Neural cell (in vitro differentiated cells): ENCODE measurements around the gene UMOD. TPM values are rescaled to one million over a fixed set of nuclear protein-coding genes. Genes with fewer than 3 reads are reported as not detected.

Experiments used
- H2AFZ ChIP-seq: fragments of 200-600, 300-800 bp; sonication (generic), shearing (Covaris generic); 2 replicates; pipeline ENCODE4 v1.6.0; 2014; ENCODE audit warnings: low read depth, mild to moderate bottlenecking, antibody characterized with exemption, low read length, moderate library complexity
- H3F3A ChIP-seq: fragments of 200-600 bp; shearing (Covaris generic); 2 replicates; pipeline ENCODE4 v1.6.1; 2016; ENCODE audit warnings: mild to moderate bottlenecking, moderate library complexity, mixed read lengths, antibody characterized with exemption, low read length; ENCODE audit not compliant: insufficient read depth, poor library complexity, severe bottlenecking
- H3K27ac ChIP-seq: fragments of 200-600, 300-800 bp; sonication (generic), shearing (Covaris generic); 2 replicates; pipeline ENCODE4 v1.5.1; 2014; ENCODE audit warnings: mild to moderate bottlenecking, low read length, moderate library complexity
- H3K27me3 ChIP-seq: fragments of 300-800, 200-600 bp; sonication (generic), shearing (Covaris generic); 2 replicates; pipeline ENCODE4 v1.6.0; 2014; ENCODE audit warnings: mild to moderate bottlenecking, low read depth, low read length, moderate library complexity; ENCODE audit not compliant: insufficient read depth
- H3K36me3 ChIP-seq: fragments of 300-800, 200-600 bp; sonication (generic), shearing (Covaris generic); 2 replicates; pipeline ENCODE4 v1.5.1; 2014; ENCODE audit warnings: mild to moderate bottlenecking, antibody characterized with exemption, low read length, moderate library complexity; ENCODE audit not compliant: insufficient read depth
- H3K4me2 ChIP-seq: fragments of 300-800, 200-600 bp; sonication (generic), shearing (Covaris generic); 2 replicates; pipeline ENCODE4 v1.6.0; 2014; ENCODE audit warnings: mild to moderate bottlenecking, low read length
- H3K4me3 ChIP-seq: fragments of 300-800, 200-600 bp; sonication (generic), shearing (Covaris generic); 2 replicates; pipeline ENCODE4 v1.5.1; 2014; ENCODE audit warnings: mild to moderate bottlenecking, low read length, moderate library complexity
- H3K79me2 ChIP-seq: fragments of 200-600 bp; shearing (Covaris generic); replicated peaks from 2 replicates; pipeline ENCODE4 v1.6.0; 2014; ENCODE audit warnings: mild to moderate bottlenecking, low read length, moderate library complexity; ENCODE audit not compliant: insufficient read depth
- H3K9ac ChIP-seq: fragments of 300-800, 200-600 bp; sonication (generic), shearing (Covaris generic); 2 replicates; pipeline ENCODE4 v1.6.1; 2016; ENCODE audit warnings: mild to moderate bottlenecking, low read length, mixed read lengths
- H3K9me2 ChIP-seq: fragments of 200-600 bp; shearing (Covaris generic); 2 replicates; pipeline ENCODE4 v1.6.1; 2016; ENCODE audit warnings: mild to moderate bottlenecking, low read length, mixed read lengths; ENCODE audit not compliant: insufficient read depth
- H3K9me3 ChIP-seq: fragments of 200-600, 300-800 bp; sonication (generic), shearing (Covaris generic); 2 replicates; pipeline ENCODE4 v1.6.1; 2016; ENCODE audit warnings: mild to moderate bottlenecking, mixed run types, low read length, moderate library complexity, mixed read lengths
- H4K20me1 ChIP-seq: fragments of 200-600 bp; shearing (Covaris generic); 2 replicates; pipeline ENCODE4 v1.6.1; 2016; ENCODE audit warnings: mild to moderate bottlenecking, mixed run types; ENCODE audit not compliant: insufficient read depth
- CTCF ChIP-seq: fragments of 450-650 bp; IDR thresholded peaks from 2 replicates; pipeline ENCODE4 v1.5.1; 2014; ENCODE audit warnings: antibody characterized with exemption, mild to moderate bottlenecking, moderate library complexity; ENCODE audit not compliant: poor library complexity, severe bottlenecking
- EP300 ChIP-seq: fragments of 450-650 bp; conservative IDR thresholded peaks from 2 replicates; pipeline ENCODE4 v1.6.1; 2014; ENCODE audit warnings: antibody characterized with exemption, mild to moderate bottlenecking, moderate library complexity; ENCODE audit not compliant: poor library complexity, severe bottlenecking
- EZH2 ChIP-seq: fragments of 200-600, 300-800 bp; shearing (Covaris generic), sonication (generic); IDR thresholded peaks from 2 replicates; pipeline ENCODE4 v1.6.1; 2014; ENCODE audit warnings: antibody characterized with exemption, low read length, borderline replicate concordance, mild to moderate bottlenecking; ENCODE audit not compliant: insufficient read depth, poor library complexity, severe bottlenecking
- MXI1 ChIP-seq: fragments of 450-650 bp; conservative IDR thresholded peaks from 2 replicates; pipeline ENCODE4 v1.6.1; 2014; ENCODE audit warnings: antibody characterized with exemption, mild to moderate bottlenecking; ENCODE audit not compliant: poor library complexity, severe bottlenecking
- POLR2AphosphoS5 ChIP-seq: IDR thresholded peaks from 2 replicates; pipeline ENCODE4 v1.6.1; 2012
- RAD21 ChIP-seq: fragments of 450-650 bp; conservative IDR thresholded peaks from 2 replicates; pipeline ENCODE4 v1.6.1; 2014; ENCODE audit warnings: antibody characterized with exemption, mild to moderate bottlenecking, moderate library complexity
- SMC3 ChIP-seq: fragments of 450-650 bp; conservative IDR thresholded peaks from 2 replicates; pipeline ENCODE4 v1.6.1; 2014; ENCODE audit warnings: antibody characterized with exemption, mild to moderate bottlenecking, moderate library complexity; ENCODE audit not compliant: poor library complexity
- TAF1 ChIP-seq: IDR thresholded peaks from 2 replicates; pipeline ENCODE4 v1.6.1; 2012; ENCODE audit warnings: low read depth
- polyA plus RNA-seq: library from polyadenylated mRNA; depleted of rRNA; stranded (reverse); fragments of >200 nt; gene quantifications from 2 replicates; pipeline ENCODE4 v1.2.3, GENCODE V29; 2014
- TF ChIP-seq, protein P1 (sequence below): IDR thresholded peaks from 2 replicates; pipeline ENCODE4 v1.6.1; 2012; ENCODE audit warnings: borderline replicate concordance

Gene UMOD
- polyA plus RNA-seq, 1 donor from 2014 or later: not detected

DNA sequence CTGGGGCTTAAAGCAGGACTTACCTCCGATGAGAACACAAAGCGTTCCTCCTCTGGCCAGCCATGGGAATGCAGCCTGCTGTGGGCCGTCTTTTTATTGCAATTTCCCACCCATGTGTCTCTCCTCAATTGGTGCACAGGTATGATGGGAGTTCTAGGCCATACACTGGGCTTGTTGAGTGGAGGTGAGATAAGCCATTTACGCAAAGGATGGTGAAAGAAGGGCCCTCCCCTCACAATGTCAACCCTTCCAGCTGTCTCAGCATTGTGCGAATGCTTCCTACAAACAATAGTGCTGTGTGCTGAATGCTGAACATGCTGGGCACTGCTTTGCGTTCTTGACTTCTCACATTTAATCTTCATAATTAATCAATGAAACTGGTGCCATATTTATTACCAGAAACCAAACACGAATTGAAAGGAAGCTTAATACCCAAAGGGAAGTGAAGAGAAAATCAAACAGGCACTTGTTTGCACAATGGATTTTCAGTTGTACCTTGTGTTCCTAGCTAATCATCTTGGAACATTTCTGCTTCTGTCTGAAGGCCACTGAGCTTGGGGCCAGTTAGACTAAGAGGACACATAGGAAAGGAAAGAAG, 25.0 kb downstream of the UMOD start, which contains the start of gene GP2:
Gene GP2 (minus strand): TSS at position 70 of the 598 bp plus-strand sequence. CDS start 1,082 bp downstream, outside the sequence.
- H3K9ac ChIP-seq: no peak within 1 kb of the TSS
- no peak within 1 kb of the TSS for H3K4me2 ChIP-seq
- H3K36me3 ChIP-seq: no peaks in the 10 kb centered on the region
- no peak for TF ChIP-seq MXI1
- TF ChIP-seq, protein P1, sequence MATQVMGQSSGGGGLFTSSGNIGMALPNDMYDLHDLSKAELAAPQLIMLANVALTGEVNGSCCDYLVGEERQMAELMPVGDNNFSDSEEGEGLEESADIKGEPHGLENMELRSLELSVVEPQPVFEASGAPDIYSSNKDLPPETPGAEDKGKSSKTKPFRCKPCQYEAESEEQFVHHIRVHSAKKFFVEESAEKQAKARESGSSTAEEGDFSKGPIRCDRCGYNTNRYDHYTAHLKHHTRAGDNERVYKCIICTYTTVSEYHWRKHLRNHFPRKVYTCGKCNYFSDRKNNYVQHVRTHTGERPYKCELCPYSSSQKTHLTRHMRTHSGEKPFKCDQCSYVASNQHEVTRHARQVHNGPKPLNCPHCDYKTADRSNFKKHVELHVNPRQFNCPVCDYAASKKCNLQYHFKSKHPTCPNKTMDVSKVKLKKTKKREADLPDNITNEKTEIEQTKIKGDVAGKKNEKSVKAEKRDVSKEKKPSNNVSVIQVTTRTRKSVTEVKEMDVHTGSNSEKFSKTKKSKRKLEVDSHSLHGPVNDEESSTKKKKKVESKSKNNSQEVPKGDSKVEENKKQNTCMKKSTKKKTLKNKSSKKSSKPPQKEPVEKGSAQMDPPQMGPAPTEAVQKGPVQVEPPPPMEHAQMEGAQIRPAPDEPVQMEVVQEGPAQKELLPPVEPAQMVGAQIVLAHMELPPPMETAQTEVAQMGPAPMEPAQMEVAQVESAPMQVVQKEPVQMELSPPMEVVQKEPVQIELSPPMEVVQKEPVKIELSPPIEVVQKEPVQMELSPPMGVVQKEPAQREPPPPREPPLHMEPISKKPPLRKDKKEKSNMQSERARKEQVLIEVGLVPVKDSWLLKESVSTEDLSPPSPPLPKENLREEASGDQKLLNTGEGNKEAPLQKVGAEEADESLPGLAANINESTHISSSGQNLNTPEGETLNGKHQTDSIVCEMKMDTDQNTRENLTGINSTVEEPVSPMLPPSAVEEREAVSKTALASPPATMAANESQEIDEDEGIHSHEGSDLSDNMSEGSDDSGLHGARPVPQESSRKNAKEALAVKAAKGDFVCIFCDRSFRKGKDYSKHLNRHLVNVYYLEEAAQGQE: no peak
- no peaks in the 10 kb centered on the region for H3F3A ChIP-seq
- H3K4me3 ChIP-seq: no peak within 1 kb of the TSS
- H3K9me3 ChIP-seq: no peaks in the 10 kb centered on the region
- no peaks in the 10 kb centered on the region for H3K27me3 ChIP-seq
- H3K27ac ChIP-seq: no peak within 1 kb of the TSS
- no peak within 1 kb of the TSS for H2AFZ ChIP-seq
- no peaks in the 10 kb centered on the region for H4K20me1 ChIP-seq
- H3K79me2 ChIP-seq: no peaks in the 10 kb centered on the region
- H3K9me2 ChIP-seq: no peaks in the 10 kb centered on the region

- no peak overlapping the region for H3K27ac ChIP-seq
- no peaks in the 10 kb centered on the region for H3K9me3 ChIP-seq
- H3K36me3 ChIP-seq: no peaks in the 10 kb centered on the region
- no peak overlapping the region for H3K4me3 ChIP-seq
- no peak overlapping the region for H3K4me2 ChIP-seq
- H3K9me2 ChIP-seq: no peaks in the 10 kb centered on the region
- no peak overlapping the region for H3K9ac ChIP-seq
- no peaks in the 10 kb centered on the region for H3F3A ChIP-seq
- no peaks in the 10 kb centered on the region for H4K20me1 ChIP-seq
- H3K27me3 ChIP-seq: no peaks in the 10 kb centered on the region
- no peak for TF ChIP-seq RAD21
- no peak for TF ChIP-seq EP300
- no peak for TF ChIP-seq EZH2
- no peak for TF ChIP-seq TAF1
- TF ChIP-seq MXI1: no peak
- TF ChIP-seq SMC3: no peak
- no peak for TF ChIP-seq CTCF
- TF ChIP-seq, protein P1: no peak
- no peak for TF ChIP-seq POLR2AphosphoS5
- no peaks in the 10 kb centered on the region for H3K79me2 ChIP-seq
- H2AFZ ChIP-seq: no peak overlapping the region
Measured at GRCh38 chr16:20326321-20326720, 26.2 kb downstream of the UMOD start.
